Progenitor cell of endocrine pancreas (in vitro differentiated cells): ENCODE measurements around the gene LRTM2. TPM values are rescaled to one million over a fixed set of nuclear protein-coding genes. Genes with fewer than 3 reads are reported as not detected.

Source experiments
- DNase-seq: peaks from one replicate; pipeline ENCODE4 v3.0.0; 2021; ENCODE audit warnings: low spot score; ENCODE audit not compliant: unreplicated experiment
- H3K27ac Mint-ChIP-seq: 2 replicates; pipeline ENCODE4 v1.8.0; 2021; ENCODE audit warnings: mild to moderate bottlenecking, moderate library complexity, mixed read lengths
- H3K27me3 Mint-ChIP-seq: 2 replicates; pipeline ENCODE4 v1.8.0; 2021; ENCODE audit warnings: mixed read lengths
- H3K36me3 Mint-ChIP-seq: 2 replicates; pipeline ENCODE4 v1.8.0; 2022; ENCODE audit warnings: mixed read lengths; ENCODE audit not compliant: insufficient read depth
- H3K4me1 Mint-ChIP-seq: 2 replicates; pipeline ENCODE4 v1.8.0; 2021; ENCODE audit warnings: low read depth, mixed read lengths
- H3K4me3 Mint-ChIP-seq: 2 replicates; pipeline ENCODE4 v1.8.0; 2021; ENCODE audit warnings: low read depth, mild to moderate bottlenecking, moderate library complexity, mixed read lengths
- H3K9me3 Mint-ChIP-seq: 2 replicates; pipeline ENCODE4 v1.8.0; 2021; ENCODE audit warnings: low read depth, mixed read lengths
- total RNA-seq: library from RNA; stranded (reverse); gene quantifications from 2 replicates; pipeline ENCODE4 v1.2.1, GENCODE V29; 2021
- TF ChIP-seq, protein P1 (sequence below): fragments of 200-600 bp; sonication (generic); IDR thresholded peaks from one replicate; pipeline ENCODE4 v1.5.0; 2021; ENCODE audit warnings: antibody characterized with exemption, mild to moderate bottlenecking; ENCODE audit not compliant: unreplicated experiment

Gene LRTM2
- total RNA-seq, 1 donor from 2014 or later = 0.48 TPM

DNA sequence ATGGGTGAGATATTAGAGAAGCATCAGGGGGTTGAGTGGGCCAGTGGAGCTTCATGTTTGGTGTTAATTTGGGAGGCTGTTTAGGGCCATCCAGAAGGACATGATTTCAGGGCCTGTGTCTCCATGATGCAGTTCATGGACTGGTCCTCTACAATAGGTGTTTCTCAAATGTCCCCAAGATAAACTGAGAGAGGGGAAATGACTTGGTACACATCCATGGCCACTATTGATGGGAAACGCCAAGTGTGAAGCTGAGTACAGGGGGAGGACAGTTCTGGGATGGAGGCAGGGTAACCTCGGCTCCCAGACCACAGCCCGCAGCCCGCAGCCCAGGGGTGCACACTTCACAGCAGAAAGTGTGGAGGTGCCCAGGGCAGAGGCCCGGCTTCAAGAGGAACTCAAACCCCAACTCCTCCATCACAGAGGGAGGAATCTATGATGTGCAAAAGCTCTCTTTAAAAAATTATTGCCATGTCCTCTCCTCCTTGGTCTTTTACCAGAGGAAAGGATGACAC lies 64.8 kb downstream of the LRTM2 start:
- DNase-seq = no peak
- H3K27me3 Mint-ChIP-seq = peaks cover 9% of the 10 kb centered on the region
- H3K4me1 Mint-ChIP-seq = peaks cover 9% of the 10 kb centered on the region
- H3K4me3 Mint-ChIP-seq = no peak overlapping the region
- H3K27ac Mint-ChIP-seq = no peak overlapping the region
- peaks cover 15% of the 10 kb centered on the region for H3K9me3 Mint-ChIP-seq
- TF ChIP-seq, protein P1, sequence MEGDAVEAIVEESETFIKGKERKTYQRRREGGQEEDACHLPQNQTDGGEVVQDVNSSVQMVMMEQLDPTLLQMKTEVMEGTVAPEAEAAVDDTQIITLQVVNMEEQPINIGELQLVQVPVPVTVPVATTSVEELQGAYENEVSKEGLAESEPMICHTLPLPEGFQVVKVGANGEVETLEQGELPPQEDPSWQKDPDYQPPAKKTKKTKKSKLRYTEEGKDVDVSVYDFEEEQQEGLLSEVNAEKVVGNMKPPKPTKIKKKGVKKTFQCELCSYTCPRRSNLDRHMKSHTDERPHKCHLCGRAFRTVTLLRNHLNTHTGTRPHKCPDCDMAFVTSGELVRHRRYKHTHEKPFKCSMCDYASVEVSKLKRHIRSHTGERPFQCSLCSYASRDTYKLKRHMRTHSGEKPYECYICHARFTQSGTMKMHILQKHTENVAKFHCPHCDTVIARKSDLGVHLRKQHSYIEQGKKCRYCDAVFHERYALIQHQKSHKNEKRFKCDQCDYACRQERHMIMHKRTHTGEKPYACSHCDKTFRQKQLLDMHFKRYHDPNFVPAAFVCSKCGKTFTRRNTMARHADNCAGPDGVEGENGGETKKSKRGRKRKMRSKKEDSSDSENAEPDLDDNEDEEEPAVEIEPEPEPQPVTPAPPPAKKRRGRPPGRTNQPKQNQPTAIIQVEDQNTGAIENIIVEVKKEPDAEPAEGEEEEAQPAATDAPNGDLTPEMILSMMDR = no peak
- H3K36me3 Mint-ChIP-seq = no peaks in the 10 kb centered on the region

DNA sequence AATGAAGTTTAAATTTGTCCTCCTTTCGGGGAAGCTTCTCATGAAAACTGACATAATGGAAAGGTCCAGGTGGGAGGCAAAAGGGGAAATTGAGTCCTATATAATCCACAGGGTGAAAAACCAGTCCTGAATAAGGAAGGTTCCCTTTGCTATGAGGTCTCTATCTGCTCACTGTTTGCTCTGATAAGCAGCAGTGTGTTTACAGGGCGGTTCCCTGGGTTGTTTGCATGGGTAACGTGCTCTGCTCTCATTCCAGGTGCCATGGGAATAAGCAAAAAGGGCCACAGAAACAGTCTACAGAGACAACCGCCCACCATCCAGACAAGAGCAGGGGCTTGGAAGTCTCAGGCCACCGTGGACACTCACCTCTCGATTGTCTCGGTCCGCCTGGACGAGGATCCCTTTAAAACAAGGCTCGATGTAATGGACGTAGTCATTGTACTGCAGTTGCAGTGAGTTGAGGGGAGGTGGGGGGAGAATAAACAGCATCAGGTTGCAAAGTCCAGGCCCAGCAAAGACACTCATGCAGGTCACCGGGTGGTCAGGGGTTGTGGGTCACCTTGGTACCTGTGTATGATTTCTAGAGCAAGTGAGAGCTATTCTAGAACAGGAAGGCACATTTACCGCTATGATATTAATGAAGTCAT lies 65.4 kb downstream of the LRTM2 start:
- peak overlapping the region; percentile 23 for H3K27ac Mint-ChIP-seq
- peaks cover 9% of the 10 kb centered on the region for H3K4me1 Mint-ChIP-seq
- TF ChIP-seq, protein P1 = no peak
- no peak for DNase-seq
- peaks cover 15% of the 10 kb centered on the region for H3K9me3 Mint-ChIP-seq
- peak overlapping the region; percentile 14 for H3K4me3 Mint-ChIP-seq
- peaks cover 3% of the 10 kb centered on the region for H3K27me3 Mint-ChIP-seq
- no peaks in the 10 kb centered on the region for H3K36me3 Mint-ChIP-seq

Other genes with a start within 250 kb of the LRTM2 start
- gene FBXL14, start 226.0 kb upstream of the LRTM2 start, total RNA-seq = 33.9 and 37.7 TPM in 2 replicates
- 8.9 and 10.1 TPM in 2 replicates for gene WNT5B, start 191.3 kb upstream of the LRTM2 start, total RNA-seq
- 83.6 and 85.4 TPM in 2 replicates for gene ADIPOR2, start 129.5 kb upstream of the LRTM2 start, total RNA-seq
- 0.34 and 0.58 TPM in 2 replicates for gene CACNA2D4, start 98.1 kb downstream of the LRTM2 start, total RNA-seq
- gene DCP1B, start 183.9 kb downstream of the LRTM2 start, total RNA-seq = 31.5 and 32.6 TPM in 2 replicates
- gene CACNA1C, start 232.4 kb downstream of the LRTM2 start, total RNA-seq = 11.7 and 13.5 TPM in 2 replicates